Measurements from ENCODE around the gene EVI2B.
"Not testable (repeated sequence)": the region's sequence is repeated elsewhere in the genome, so short reads cannot be mapped to it uniquely, and the experiment has no call there.

Gene EVI2B

GRCh38 chr17:31313982-31314781 is at the start of gene EVI2B:
EVI2B (minus strand) TSS chr17:31314054; CDS start chr17:31305609, 8,445 bp downstream.
- DNase-seq = no peak

- DNase-seq = no peak
These were observed 44.1 kb upstream of the EVI2B start for GRCh38 chr17:31357839-31358394.

DNA sequence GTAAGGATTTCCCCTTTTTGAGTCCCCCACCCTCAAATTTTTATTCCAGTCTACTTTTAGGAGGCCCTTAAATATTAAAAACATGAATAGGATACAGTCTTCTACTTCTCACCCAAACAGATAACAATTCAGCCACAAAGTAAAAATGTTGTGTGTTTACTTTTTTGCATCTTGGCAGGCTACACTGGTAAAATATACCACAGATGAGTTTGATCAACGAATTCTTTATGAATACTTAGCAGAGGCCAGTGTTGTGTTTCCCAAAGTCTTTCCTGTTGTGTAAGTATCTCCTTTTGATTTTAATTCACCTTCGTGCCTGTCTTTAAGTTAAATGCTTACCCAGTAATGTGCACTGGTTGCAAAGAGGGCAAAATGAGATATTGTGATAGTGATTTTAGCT is 43.2 kb upstream of the EVI2B start:
- DNase-seq = no peak

DNA sequence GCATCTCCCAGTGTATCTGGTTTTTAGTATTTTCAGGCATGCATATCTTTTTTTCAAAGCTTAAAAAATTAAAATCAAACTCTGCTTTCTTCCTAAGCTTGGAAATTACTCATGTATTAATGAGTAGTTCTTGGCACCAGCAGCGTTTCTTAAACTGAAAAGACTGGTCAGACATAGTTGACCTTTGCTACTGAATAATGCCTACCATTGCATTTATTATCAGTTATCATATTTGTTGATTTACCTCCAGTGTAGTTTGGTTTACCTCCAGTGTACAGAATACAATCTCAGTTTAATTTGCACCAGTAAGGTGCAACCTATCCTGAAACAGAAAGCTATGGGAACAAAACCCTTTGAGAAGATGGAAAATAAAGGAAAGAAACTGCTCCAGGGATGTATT is 42.1 kb upstream of the EVI2B start:
- no peak for DNase-seq

GRCh38 chr17:31349454-31349853 is 35.6 kb upstream of the EVI2B start:
- no peak for DNase-seq

GRCh38 chr17:31345191-31345747 is 31.4 kb upstream of the EVI2B start:
- not testable (repeated sequence) for DNase-seq

DNA sequence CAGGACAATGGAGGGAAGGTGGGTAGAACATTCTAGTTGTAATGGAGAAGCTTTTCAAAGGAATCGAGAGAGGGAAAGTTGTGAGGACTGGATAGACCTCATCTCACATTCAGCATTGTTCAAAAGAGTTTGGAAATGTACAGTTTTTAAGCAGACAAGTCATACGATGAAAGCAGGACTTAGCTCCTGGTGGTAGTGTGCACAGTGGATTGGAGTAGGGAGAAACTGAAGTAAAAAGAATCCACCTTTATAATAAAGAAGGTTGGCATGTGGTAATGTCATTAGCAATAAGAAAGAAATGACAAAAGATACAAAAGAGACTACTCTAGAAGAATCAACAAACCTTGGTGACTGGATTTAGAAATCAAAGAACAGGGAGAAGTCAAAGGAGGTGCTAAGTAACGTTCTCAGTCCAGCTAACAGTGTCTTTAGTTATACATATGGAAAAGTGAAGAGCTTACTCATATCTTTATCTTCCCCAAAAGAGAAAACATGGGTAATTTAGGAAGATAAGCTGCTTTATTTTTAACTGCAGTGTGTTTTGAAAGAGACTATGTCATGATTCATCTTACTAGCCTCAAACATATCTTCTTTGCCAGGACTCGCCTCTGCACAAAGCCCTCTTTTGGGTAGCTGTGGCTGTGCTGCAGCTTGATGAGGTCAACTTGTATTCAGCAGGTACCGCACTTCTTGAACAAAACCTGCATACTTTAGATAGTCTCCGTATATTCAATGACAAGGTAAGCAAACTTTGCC is 26.2 kb upstream of the EVI2B start:
- DNase-seq = no peak

DNA sequence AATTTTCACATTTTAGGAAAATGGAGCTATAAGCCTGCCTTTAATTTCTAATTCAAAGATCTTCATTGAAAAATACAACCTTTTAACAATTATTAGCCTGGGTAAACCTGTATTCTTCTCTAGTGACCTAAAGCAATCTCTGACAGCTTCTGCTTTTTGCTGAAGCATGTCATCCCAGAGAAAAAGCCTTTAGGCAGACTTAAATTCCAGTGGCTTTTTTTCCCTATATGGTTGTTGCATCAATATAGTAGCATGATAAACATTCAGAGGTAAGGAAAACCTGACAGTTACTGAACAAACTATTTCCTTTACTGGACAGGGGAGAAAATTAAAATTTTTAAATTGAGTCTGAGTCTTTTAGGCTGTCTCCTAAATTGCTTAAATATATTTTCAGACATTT is 15.4 kb upstream of the EVI2B start:
- no peak for DNase-seq

DNA sequence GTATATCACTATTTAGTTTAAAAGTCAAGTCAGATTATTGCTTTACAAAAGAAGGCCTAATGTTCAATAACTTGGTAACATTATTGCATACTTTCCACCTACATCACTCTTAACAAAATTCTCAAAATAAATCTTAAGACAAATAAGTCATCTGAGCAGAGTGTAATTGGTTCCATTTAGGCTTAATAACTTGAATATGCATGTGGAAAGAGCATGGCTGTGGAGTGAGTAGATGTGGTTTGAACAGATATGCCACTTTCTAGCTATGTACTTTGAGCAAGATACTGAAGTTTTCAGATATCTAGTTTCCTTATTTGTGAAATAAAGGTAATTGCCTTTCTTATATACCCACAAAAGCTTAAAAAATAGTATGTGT is 14.3 kb upstream of the EVI2B start:
- no peak for DNase-seq

DNA sequence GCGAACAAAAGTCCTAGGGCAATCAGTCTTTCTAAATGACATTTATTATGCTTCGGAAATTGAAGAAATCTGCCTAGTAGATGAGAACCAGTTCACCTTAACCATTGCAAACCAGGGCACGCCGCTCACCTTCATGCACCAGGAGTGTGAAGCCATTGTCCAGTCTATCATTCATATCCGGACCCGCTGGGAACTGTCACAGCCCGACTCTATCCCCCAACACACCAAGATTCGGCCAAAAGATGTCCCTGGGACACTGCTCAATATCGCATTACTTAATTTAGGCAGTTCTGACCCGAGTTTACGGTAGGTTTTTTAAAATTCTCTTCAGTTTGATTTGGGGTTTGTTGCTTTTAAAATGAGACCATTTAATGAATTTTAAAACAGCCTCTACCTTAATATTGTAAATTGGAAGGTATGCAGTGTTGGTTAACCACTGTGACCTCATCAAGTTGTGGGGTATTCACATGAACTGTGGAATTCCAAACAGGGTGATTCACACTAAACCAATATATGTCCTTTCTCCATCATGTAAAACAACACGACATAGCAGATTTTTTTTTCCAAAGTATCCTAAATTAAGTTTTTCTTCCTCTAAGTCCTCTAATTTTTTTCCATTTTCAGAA is 13.8 kb upstream of the EVI2B start:
- DNase-seq = no peak

DNA sequence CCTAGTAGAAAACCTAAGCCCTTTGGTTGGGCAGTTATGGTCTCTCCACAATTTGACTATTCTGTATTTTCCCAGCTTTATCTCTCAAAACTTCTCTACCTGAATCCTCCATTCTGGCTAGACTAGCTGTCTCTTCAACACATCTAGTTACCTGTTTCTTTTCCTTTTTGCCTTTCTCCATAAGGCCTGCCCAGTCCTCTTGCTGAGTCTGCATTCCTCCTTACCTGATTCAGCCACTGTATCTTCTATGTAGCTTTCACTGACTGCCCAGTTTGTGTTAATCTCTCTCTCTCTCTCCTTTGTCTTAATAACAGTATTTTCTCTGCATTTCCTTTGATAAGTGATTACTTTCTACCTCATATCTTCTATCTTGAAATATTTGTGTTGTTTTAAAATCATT is 9.7 kb upstream of the EVI2B start:
- DNase-seq = no peak

GRCh38 chr17:31321966-31322365 is 8.1 kb upstream of the EVI2B start:
- DNase-seq = no peak

- DNase-seq = no peak
These were observed 7.6 kb upstream of the EVI2B start, which contains the start of gene EVI2A for GRCh38 chr17:31321481-31321880. EVI2A (minus strand) TSS chr17:31321622; CDS start chr17:31319013, 2,609 bp downstream.

GRCh38 chr17:31320791-31321190 is 6.9 kb upstream of the EVI2B start:
- no peak for DNase-seq

GRCh38 chr17:31320241-31320640 is 6.4 kb upstream of the EVI2B start:
- no peak for DNase-seq

- DNase-seq = no peak
These were observed 5.2 kb upstream of the EVI2B start for GRCh38 chr17:31318851-31319661.

- DNase-seq = no peak
These were observed 4.5 kb upstream of the EVI2B start for GRCh38 chr17:31318298-31318801.

- DNase-seq = no peak
These were observed 887 bp upstream of the EVI2B start for GRCh38 chr17:31314782-31315100.

GRCh38 chr17:31312223-31312622 is 1.6 kb downstream of the EVI2B start:
- not testable (repeated sequence) for DNase-seq

DNA sequence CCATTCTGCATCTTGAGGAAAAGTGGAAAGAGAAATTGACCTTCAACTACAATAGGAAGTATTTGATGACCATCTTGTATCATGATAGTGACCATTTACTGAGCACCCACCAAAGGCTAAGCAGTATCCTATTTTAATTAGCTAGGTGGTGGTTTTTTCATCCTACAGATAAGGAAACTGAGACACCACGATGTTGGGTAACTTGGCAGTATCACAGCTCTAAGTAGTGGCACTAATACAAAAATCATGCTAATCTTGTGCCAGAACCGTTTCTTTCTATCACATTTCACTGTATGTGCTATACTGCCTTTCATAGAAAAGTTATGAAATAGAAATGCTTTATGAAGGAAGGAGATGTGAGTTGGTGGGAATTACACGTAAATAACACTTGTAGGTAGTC is 2.3 kb downstream of the EVI2B start:
- no peak for DNase-seq

GRCh38 chr17:31310886-31311285 is 3.0 kb downstream of the EVI2B start:
- no peak for DNase-seq

GRCh38 chr17:31310260-31310659 is 3.6 kb downstream of the EVI2B start:
- DNase-seq = no peak

All from 8988T (cell line).